ENCODE measurements around the gene LRRC61.
"Not testable (repeated sequence)": the region's sequence is repeated elsewhere in the genome, so short reads cannot be mapped to it uniquely, and the experiment has no call there.

Gene LRRC61

DNA sequence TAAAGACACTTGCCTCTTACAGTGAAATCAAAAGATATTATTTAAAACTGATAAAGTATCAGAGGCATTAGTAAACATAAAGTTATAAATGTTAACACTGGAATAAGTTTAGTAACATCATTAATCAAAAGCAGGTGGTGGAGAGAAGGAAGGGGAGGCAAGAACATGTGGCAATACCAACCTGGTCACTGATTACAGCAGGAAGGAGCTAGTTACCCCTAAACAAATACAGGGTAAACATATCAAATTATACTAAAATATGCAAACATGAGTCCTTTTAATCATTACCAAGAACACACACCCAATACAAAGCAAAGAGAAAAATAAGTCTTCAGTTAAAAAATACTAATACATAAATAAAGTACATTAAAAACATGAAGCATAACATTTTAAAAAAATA lies 25.2 kb upstream of the LRRC61 start:
- not testable (repeated sequence) for H3K4me3 ChIP-seq (ENCODE audit: low read depth, low read length); DNase-seq (ENCODE audit: low read depth)

DNA sequence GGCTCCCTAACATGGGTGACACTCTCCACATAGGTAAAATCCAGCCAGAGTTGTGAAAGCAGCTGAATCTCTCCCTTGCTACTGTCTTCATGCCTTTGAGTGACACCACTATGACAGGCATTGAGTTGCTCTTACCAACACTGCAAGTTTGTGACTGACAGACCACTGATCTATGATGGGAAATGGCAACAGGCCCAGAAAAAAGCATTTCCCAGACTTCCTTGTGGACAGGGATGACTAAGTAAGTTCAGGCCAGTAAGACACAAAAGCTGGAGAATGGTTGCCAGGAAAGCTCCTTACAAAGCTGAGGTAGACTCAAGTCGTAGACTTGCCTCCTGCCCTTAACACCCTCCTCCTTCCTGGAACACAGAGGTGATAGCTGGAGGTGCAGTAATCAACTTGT lies 20.2 kb upstream of the LRRC61 start:
- H3K4me3 ChIP-seq (ENCODE audit: low read depth, low read length); DNase-seq (ENCODE audit: low read depth): not testable (repeated sequence)

DNA sequence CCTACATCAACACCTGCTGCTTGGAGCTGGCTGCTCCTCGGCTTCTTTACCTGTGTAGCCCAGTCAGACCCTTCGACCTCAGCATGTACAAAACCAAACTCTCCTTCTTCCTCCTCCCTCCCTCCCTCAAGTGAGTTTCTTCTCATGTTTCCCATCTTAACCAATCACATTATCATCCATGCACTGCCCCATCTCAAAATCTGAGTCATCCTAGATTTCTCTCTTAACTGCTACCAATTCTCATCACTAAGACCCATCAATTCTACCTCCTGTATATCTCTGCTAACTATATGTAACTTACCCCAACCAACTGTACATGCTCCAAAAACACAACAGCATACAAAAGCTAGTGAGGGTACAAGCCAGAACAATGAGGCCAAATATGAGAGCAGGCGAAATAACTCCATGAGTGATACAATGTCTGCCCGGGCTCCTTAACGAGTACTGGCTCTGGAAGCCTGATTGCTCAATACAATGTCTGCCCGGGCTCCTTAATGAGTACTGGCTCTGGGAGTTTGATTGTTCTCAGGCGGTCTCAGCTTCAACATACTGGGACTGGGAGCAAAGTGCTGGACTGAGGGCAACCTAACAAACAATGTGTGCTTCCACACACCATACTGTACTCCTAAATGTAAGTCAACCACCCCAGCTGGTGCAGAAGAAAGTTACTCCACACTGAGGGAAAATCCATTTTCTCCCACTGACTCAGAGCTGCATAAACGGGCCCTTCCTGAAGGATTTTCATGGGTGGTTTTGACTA lies 18.5 kb upstream of the LRRC61 start:
- not testable (repeated sequence) for DNase-seq (ENCODE audit: low read depth); H3K4me3 ChIP-seq (ENCODE audit: low read depth, low read length)

DNA sequence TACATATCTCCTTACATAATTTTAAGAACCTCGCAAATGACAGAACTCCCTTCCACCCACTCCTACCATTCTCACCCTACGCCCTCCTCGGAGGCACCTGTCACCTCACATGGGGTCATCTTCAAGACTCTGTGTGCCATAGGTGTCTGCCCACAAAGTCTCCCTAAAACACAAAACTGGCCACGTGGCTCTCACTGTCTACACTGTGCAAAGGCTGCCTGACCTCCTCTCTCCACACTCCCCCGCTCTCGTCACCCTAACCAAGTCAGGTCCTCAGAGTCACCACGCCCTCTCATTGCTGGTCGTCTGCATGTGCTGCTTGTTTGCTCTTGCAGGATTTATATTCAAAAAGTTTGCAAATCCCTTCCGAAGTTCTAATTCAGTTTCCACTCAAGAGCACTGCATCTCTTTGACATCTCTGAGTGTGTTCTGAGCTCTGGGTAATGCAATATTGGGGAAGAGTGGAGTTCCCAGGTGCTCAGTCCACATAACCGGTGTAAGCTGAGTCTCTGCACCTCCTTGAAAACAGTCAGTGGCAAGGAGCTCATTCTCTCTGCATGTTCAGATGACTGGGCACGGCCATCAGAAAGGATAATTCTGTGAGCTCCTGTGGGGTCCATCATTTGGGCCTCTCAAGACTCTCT lies 17.8 kb upstream of the LRRC61 start:
- not testable (repeated sequence) for DNase-seq (ENCODE audit: low read depth); H3K4me3 ChIP-seq (ENCODE audit: low read depth, low read length)

DNA sequence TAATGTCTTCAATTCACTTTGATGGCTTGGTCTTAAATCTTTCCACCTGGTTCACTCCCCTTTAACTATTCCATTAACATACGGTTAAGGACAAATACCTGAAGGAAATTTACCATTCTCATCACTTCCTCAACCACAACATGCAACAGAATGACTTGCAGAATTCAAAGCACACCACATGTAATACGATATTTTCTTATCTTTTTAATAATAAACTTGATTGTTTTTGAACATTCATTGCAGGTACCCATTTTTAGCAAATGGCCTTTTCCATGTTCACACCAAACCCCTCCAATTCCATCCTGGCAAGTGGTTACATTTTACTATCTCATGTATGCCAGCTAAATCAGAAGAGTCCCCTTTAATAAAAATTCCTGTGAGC lies 17.3 kb upstream of the LRRC61 start:
- DNase-seq (ENCODE audit: low read depth); H3K4me3 ChIP-seq (ENCODE audit: low read depth, low read length): not testable (repeated sequence)

DNA sequence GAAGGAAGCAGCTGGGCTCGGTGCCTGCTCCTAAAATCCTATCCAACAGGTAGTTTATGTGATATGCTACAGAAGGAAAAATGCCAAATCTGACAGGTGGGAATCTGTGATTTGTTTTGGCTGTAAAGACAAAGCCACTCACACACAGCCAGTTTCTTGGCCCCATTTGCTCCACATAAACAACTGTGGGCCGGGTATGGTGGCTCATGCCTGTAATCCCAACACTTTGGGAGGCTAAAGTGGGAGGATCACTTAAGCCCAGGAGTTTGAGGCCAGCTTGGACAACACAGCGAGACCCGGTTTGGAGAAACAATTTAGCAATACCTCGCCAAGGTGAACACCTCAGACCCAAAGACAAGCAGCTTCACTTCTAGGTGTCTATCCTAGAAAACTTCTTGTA lies 16.8 kb upstream of the LRRC61 start:
- H3K4me3 ChIP-seq (ENCODE audit: low read depth, low read length); DNase-seq (ENCODE audit: low read depth): not testable (repeated sequence)

DNA sequence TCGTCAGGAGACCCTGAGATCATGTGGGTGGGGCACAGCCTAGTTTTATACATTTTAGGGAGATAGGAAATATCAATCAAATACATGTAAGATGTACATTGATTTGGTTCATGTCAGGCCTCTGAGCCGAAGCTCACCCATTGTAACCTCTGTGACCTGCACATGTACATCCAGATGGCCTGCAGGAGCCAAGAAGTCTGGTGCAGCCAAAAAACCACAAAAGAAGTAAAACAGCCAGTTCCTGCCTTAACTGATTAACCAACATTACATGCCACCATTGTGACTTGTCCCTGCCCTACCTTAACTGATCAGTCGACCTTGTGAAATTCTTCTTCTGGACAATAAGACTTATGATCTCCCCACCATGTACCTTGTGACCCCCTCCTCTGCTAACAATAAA lies 16.0 kb upstream of the LRRC61 start:
- TF ChIP-seq, protein P1, sequence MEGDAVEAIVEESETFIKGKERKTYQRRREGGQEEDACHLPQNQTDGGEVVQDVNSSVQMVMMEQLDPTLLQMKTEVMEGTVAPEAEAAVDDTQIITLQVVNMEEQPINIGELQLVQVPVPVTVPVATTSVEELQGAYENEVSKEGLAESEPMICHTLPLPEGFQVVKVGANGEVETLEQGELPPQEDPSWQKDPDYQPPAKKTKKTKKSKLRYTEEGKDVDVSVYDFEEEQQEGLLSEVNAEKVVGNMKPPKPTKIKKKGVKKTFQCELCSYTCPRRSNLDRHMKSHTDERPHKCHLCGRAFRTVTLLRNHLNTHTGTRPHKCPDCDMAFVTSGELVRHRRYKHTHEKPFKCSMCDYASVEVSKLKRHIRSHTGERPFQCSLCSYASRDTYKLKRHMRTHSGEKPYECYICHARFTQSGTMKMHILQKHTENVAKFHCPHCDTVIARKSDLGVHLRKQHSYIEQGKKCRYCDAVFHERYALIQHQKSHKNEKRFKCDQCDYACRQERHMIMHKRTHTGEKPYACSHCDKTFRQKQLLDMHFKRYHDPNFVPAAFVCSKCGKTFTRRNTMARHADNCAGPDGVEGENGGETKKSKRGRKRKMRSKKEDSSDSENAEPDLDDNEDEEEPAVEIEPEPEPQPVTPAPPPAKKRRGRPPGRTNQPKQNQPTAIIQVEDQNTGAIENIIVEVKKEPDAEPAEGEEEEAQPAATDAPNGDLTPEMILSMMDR (IDR thresholded peaks at IDR 0.05; ENCODE audit: low read depth, low read length, missing control alignments) = no peak
- no peak overlapping the region for H3K4me3 ChIP-seq (ENCODE audit: low read depth, low read length)
- DNase-seq (ENCODE audit: low read depth) = no peak

DNA sequence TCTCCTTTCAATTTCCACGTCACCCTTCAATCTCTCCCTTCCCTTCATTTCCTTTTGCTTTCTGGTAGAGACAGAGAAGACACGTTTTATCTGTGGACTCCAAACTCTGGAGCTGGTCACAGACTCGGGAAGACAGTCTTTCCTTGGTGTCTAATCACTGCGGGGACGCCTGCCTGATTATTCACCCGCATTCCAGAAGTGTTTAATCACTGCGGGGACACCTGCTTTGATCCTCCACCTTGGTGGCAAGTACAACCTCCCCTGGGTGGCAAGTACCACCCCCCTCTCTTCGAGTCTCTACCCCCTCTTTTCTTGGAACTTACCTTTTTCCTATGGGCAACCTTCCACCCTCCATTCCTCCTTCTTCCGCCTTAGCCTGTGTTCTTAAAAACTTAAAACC lies 15.3 kb upstream of the LRRC61 start:
- H3K4me3 ChIP-seq (ENCODE audit: low read depth, low read length) = no peak overlapping the region
- no peak for DNase-seq (ENCODE audit: low read depth)
- TF ChIP-seq, protein P1 (IDR thresholded peaks at IDR 0.05; ENCODE audit: low read depth, low read length, missing control alignments) = no peak

DNA sequence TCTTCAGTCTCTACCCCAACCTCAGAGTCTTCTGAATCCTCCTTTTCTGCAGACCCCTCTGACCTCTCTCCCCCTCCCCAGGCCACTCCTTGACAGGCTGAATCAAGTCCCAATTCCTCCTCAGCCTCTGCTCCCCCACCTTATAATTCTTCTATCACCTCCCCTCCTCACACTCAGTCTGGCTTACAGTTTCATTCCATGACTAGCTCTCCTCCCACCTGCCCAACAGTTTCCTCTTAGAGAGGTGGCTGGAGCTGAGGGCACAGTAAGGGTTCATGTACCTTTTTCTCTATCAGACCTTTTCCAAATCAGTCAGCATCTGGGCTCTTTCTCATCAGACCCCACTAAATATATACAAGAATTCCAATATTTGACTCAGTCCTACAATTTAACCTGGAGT lies 14.6 kb upstream of the LRRC61 start:
- TF ChIP-seq, protein P1 (IDR thresholded peaks at IDR 0.05; ENCODE audit: low read depth, low read length, missing control alignments) = no peak
- no peak overlapping the region for H3K4me3 ChIP-seq (ENCODE audit: low read depth, low read length)
- DNase-seq (ENCODE audit: low read depth) = no peak

DNA sequence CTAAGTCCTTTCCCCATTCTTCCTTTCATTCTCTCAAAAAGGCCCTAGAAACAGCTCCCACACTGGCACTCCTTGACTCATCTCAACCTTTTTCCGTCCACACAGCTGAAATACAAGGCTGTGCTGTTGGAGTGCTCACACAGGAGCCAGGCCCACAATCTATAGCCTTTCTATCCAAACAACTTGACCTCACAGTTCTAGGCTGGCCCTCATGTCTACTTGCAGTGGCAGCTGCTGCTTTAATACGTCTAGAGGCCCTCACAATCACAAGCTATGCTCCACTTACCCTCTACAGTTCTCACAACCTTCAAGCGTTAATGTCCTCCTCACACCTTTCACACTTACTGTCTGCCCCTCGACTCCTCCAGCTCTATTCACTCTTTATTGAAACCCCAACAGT lies 12.0 kb upstream of the LRRC61 start:
- TF ChIP-seq, protein P1 (IDR thresholded peaks at IDR 0.05; ENCODE audit: low read depth, low read length, missing control alignments) = no peak
- DNase-seq (ENCODE audit: low read depth) = no peak
- H3K4me3 ChIP-seq (ENCODE audit: low read depth, low read length) = no peak overlapping the region
